Pancreas (tissue), 10 donors: ENCODE data around the gene TNNT1. TPM values are rescaled to one million over a fixed set of nuclear protein-coding genes. Genes with fewer than 3 reads are reported as not detected.
A peak's percentile ranks its signal among the peaks of the same experiment; 100 is the strongest.

Source experiments
- ATAC-seq, 4 donors: fragments of 200-7000 bp; cut with Tn5 transposase; one replicate each; pipeline versions ENCODE4 v1.8.0 to v1.9.1; 2020; ENCODE audit warnings: mild to moderate bottlenecking in 4 of 4, moderate library complexity in 4 of 4
- DNase-seq, 6 donors: peaks; one replicate each; pipeline ENCODE4 v3.0.0-alpha.2; 2020
- FAIRE-seq: peaks from 2 replicates; lab custom pipeline; 2012; peaks lifted over from hg19 to GRCh38; lab: Jason Lieb, UNC
- H3K27ac ChIP-seq, 4 donors: fragments of 200-600 bp; sonication (generic); 1 replicate in 3 of 4; 2 replicates in 1 of 4; pipeline versions ENCODE4 v1.5.0 to v1.8.0; 2020
- H3K27me3 ChIP-seq, 4 donors: fragments of 200-600 bp; one replicate each; pipeline ENCODE4 v1.8.0; 2021
- H3K36me3 ChIP-seq, 3 donors: fragments of 200-600 bp; sonication (generic) in 1 of 3; one replicate each; pipeline versions ENCODE4 v1.5.0 to v1.8.0; 2020 to 2021
- H3K4me1 ChIP-seq, 3 donors: fragments of 200-600 bp; one replicate each; pipeline ENCODE4 v1.8.0; 2021
- H3K4me3 ChIP-seq, 4 donors: fragments of 200-600 bp; sonication (generic) in 2 of 4; one replicate each; pipeline versions ENCODE4 v1.5.0 to v1.8.0; 2020 to 2021
- H3K9me3 ChIP-seq, 4 donors: fragments of 200-600 bp; one replicate each; pipeline ENCODE4 v1.8.0; 2021
- CTCF ChIP-seq, 4 donors: fragments of 200-600 bp; sonication (generic) in 3 of 4; IDR thresholded peaks; one replicate each; pipeline versions ENCODE4 v1.5.0 to v1.8.0; 2021; ENCODE audit warnings: antibody characterized with exemption in 4 of 4
- WGBS, 2 donors: extraction: QIAGEN DNeasy Blood & Tissue Kit; methylation state at CpG; one replicate each; pipeline ENCODE4 v1.1.7; 2013; 5-methylcytosine and 5-hydroxymethylcytosine counted together
- intact Hi-C, 3 donors: fragments of 100-400 bp; cut with DNase I; formaldehyde crosslinking; loops; one replicate each; pipeline versions ENCODE4 v1.11.1 to v1.14.2; 2022
- microRNA-seq, 2 donors: library from miRNA; unstranded; fragments of <30 nt; microRNA quantifications; one replicate each; pipeline versions ENCODE4 to v1.1.0, GENCODE V29; 2019 to 2020
- polyA plus RNA-seq, 2 donors: library from polyadenylated mRNA; stranded (reverse); fragments of 200-250 nt; gene quantifications; one replicate each; pipeline ENCODE4 v1.2.3, GENCODE V29; 2013
- total RNA-seq, 6 donors: library from RNA; stranded (reverse); fragmentation: NEBNext Ultra II Directional in 4 of 6; extraction: Animal tissue kit (Norgen Biotek cat#: 25700) in 4 of 6; gene quantifications; one replicate each; pipeline versions ENCODE4 v1.2.1 to v1.2.4, GENCODE V29; 2021 to 2023
- donor health status: healthy with polysubstance abuse.
- donor health status: DM: no; HTN: no; CAD: no; lungs with moderate emphysema.
- donor health status: DM: no; HTN: no; CAD: no.
- donor health status: control.
- donor health status: control.
- donor health status: Bipolar disorder and iron deficiency.
- donor health status: DM: yes; HTN: yes; CAD: no.
- donor health status: DM: no; HTN: no; CAD: no.
- donor health status: DM: no; HTN: no; CAD: no.
- donor health status: DM: yes; HTN: yes; CAD: no.

TNNT1 gene
- total and polyA plus RNA-seq, 8 donors: 0.54 to 4.0 TPM; not detected in 6

GRCh38 chr19:55083004-55083850 lies 65.8 kb downstream of the TNNT1 start:
- DNase-seq (peak in 2 of 6 donors; percentile 11 to 46), ATAC-seq (no peak), FAIRE-seq (no peak)
- Histone ChIP-seq H3K36me3 (no peaks in the 10 kb centered on the region), H3K4me3 (no peak overlapping the region), H3K9me3 (no peaks in the 10 kb centered on the region), H3K27me3 (no peaks in the 10 kb centered on the region), H3K4me1 (no peaks in the 10 kb centered on the region), H3K27ac (no peak overlapping the region)
- TF ChIP-seq CTCF (IDR thresholded peaks at IDR 0.05): no peak
- 44 to 62% methylated on average over 36 to 42 of the region's 42 CpGs for WGBS, 2 donors
- intact Hi-C loops: no loop called here

Small RNA genes lying within 50 kb of the gene (microRNA-seq; reads per million reads assigned to microRNA genes)
- 0 reads per million in 2 donors for gene MIR7975

Other genes with a start within 250 kb of the TNNT1 start
- gene NCR1, start 243.1 kb downstream of the TNNT1 start, total RNA-seq: under 1 TPM in 1 of 6 donors, not detected in 5; 0.31 TPM
- not detected for gene NCR1, start 243.1 kb downstream of the TNNT1 start, polyA plus RNA-seq
- gene NLRP7, start 201.7 kb downstream of the TNNT1 start, total RNA-seq: under 1 TPM in 1 of 6 donors, not detected in 5; 0.06 TPM
- gene NLRP7, start 201.7 kb downstream of the TNNT1 start, polyA plus RNA-seq: not detected
- gene NLRP2, start 182.8 kb downstream of the TNNT1 start, total RNA-seq: 1 to 10 TPM; 1.6 to 7.3 (median 4.4) TPM
- gene NLRP2, start 182.8 kb downstream of the TNNT1 start, polyA plus RNA-seq: 10 to 100 TPM in 1 of 2 donors, under 1 TPM in 1; 0.34 to 17.5 TPM
- gene GP6, start 110.9 kb downstream of the TNNT1 start, total RNA-seq: under 1 TPM in 5 of 6 donors, not detected in 1; 0.09 to 0.25 (median 0.24) TPM
- under 1 TPM in 1 of 2 donors, not detected in 1; 0.31 TPM for gene GP6, start 110.9 kb downstream of the TNNT1 start, polyA plus RNA-seq
- gene RDH13, start 86.1 kb downstream of the TNNT1 start, total RNA-seq: 10 to 100 TPM; 10.9 to 27.1 (median 14.2) TPM
- 10 to 100 TPM; 22.0 to 26.6 TPM for gene RDH13, start 86.1 kb downstream of the TNNT1 start, polyA plus RNA-seq
- gene EPS8L1, start 73.3 kb downstream of the TNNT1 start, total RNA-seq: 10 to 100 TPM; 10.2 to 32.0 (median 16.0) TPM
- gene EPS8L1, start 73.3 kb downstream of the TNNT1 start, polyA plus RNA-seq: 100 to 1,000 TPM; 152 to 279 TPM
- 10 to 100 TPM; 37.1 to 61.5 (median 50.9) TPM for gene PPP1R12C, start 31.6 kb downstream of the TNNT1 start, total RNA-seq
- 100 to 1,000 TPM; 174 to 266 TPM for gene PPP1R12C, start 31.6 kb downstream of the TNNT1 start, polyA plus RNA-seq
- gene TNNI3, start 8.5 kb upstream of the TNNT1 start, total RNA-seq: 1 to 10 TPM in 1 of 6 donors, under 1 TPM in 1, not detected in 4; 0.66 to 4.1 TPM
- 1 to 10 TPM; 2.2 to 2.9 TPM for gene TNNI3, start 8.5 kb upstream of the TNNT1 start, polyA plus RNA-seq
- 1 to 10 TPM; 1.2 to 3.2 (median 2.5) TPM for gene DNAAF3, start 17.4 kb upstream of the TNNT1 start, total RNA-seq
- gene DNAAF3, start 17.4 kb upstream of the TNNT1 start, polyA plus RNA-seq: 1 to 10 TPM; 3.0 to 3.3 TPM
- 1 to 10 TPM in 5 of 6 donors, under 1 TPM in 1; 0.88 to 3.7 (median 1.7) TPM for gene SYT5, start 31.1 kb upstream of the TNNT1 start, total RNA-seq
- gene SYT5, start 31.1 kb upstream of the TNNT1 start, polyA plus RNA-seq: 10 to 100 TPM; 10.6 to 41.1 TPM
- gene PTPRH, start 60.3 kb upstream of the TNNT1 start, total RNA-seq: 10 to 100 TPM in 2 of 6 donors, 1 to 10 TPM in 4; 5.1 to 15.3 (median 8.8) TPM
- gene PTPRH, start 60.3 kb upstream of the TNNT1 start, polyA plus RNA-seq: 1 to 10 TPM; 5.8 to 8.0 TPM
- 1 to 10 TPM; 1.0 to 1.8 (median 1.5) TPM for gene TMEM86B, start 79.6 kb upstream of the TNNT1 start, total RNA-seq
- 10 to 100 TPM; 14.4 to 27.3 TPM for gene TMEM86B, start 79.6 kb upstream of the TNNT1 start, polyA plus RNA-seq
- gene PPP6R1, start 109.8 kb upstream of the TNNT1 start, total RNA-seq: 10 to 100 TPM; 15.3 to 31.4 (median 18.9) TPM
- 10 to 100 TPM; 27.0 to 33.1 TPM for gene PPP6R1, start 109.8 kb upstream of the TNNT1 start, polyA plus RNA-seq
- gene HSPBP1, start 130.9 kb upstream of the TNNT1 start, total RNA-seq: 10 to 100 TPM in 4 of 6 donors, 1 to 10 TPM in 2; 7.0 to 16.6 (median 12.3) TPM
- 10 to 100 TPM; 26.4 to 29.5 TPM for gene HSPBP1, start 130.9 kb upstream of the TNNT1 start, polyA plus RNA-seq
- gene BRSK1, start 134.8 kb upstream of the TNNT1 start, total RNA-seq: 1 to 10 TPM in 3 of 6 donors, under 1 TPM in 3; 0.46 to 2.5 (median 1.1) TPM
- gene BRSK1, start 134.8 kb upstream of the TNNT1 start, polyA plus RNA-seq: 1 to 10 TPM; 4.8 to 9.2 TPM
- gene TMEM150B, start 176.1 kb upstream of the TNNT1 start, total RNA-seq: 1 to 10 TPM in 1 of 6 donors, under 1 TPM in 2, not detected in 3; 0.32 to 1.3 (median 0.83) TPM
- under 1 TPM in 1 of 2 donors, not detected in 1; 0.14 TPM for gene TMEM150B, start 176.1 kb upstream of the TNNT1 start, polyA plus RNA-seq
- gene KMT5C, start 190.7 kb upstream of the TNNT1 start, total RNA-seq: 10 to 100 TPM in 2 of 6 donors, 1 to 10 TPM in 4; 4.3 to 12.6 (median 6.9) TPM
- gene KMT5C, start 190.7 kb upstream of the TNNT1 start, polyA plus RNA-seq: 10 to 100 TPM; 22.3 to 27.4 TPM
- gene COX6B2, start 205.5 kb upstream of the TNNT1 start, total RNA-seq: under 1 TPM in 1 of 6 donors, not detected in 5; 0.62 TPM
- under 1 TPM; 0.28 to 0.42 TPM for gene COX6B2, start 205.5 kb upstream of the TNNT1 start, polyA plus RNA-seq
- gene GARIN5B, start 214.1 kb upstream of the TNNT1 start, total RNA-seq: not detected
- not detected for gene GARIN5B, start 214.1 kb upstream of the TNNT1 start, polyA plus RNA-seq
- gene IL11, start 221.3 kb upstream of the TNNT1 start, total RNA-seq: under 1 TPM in 3 of 6 donors, not detected in 3; 0.20 to 0.41 (median 0.37) TPM
- gene IL11, start 221.3 kb upstream of the TNNT1 start, polyA plus RNA-seq: under 1 TPM; 0.16 to 0.19 TPM
- not detected for gene TMEM190, start 227.6 kb upstream of the TNNT1 start, total RNA-seq
- under 1 TPM in 1 of 2 donors, not detected in 1; 0.45 TPM for gene TMEM190, start 227.6 kb upstream of the TNNT1 start, polyA plus RNA-seq
- 10 to 100 TPM; 14.7 to 32.7 (median 21.3) TPM for gene TMEM238, start 235.1 kb upstream of the TNNT1 start, total RNA-seq
- under 1 TPM; 0.42 TPM for gene TMEM238, start 235.1 kb upstream of the TNNT1 start, polyA plus RNA-seq
- gene RPL28, start 236.7 kb upstream of the TNNT1 start, total RNA-seq: 1,000 to 10,000 TPM in 1 of 6 donors, 100 to 1,000 TPM in 5; 420 to 1,198 (median 819) TPM
- gene RPL28, start 236.7 kb upstream of the TNNT1 start, polyA plus RNA-seq: 1,000 to 10,000 TPM in 1 of 2 donors, 100 to 1,000 TPM in 1; 738 to 1,109 TPM